ENCODE results near the gene RTF2.

GRCh38 chr20:56483970-56484369 lies 15.5 kb downstream of the RTF2 start:
- no peak for TF ChIP-seq CTCF (optimal IDR thresholded peaks at IDR 0.05 in 1 of 3, IDR thresholded peaks at IDR 0.05 in 1 of 3, conservative IDR thresholded peaks at IDR 0.05 in 1 of 3; ENCODE audit: extremely low read depth in 1 of 3, insufficient read depth in 2 of 3, low read length in 3 of 3)
- TF ChIP-seq EZH2 (IDR thresholded peaks at IDR 0.05; ENCODE audit: low read length): no peak
